ENCODE measurements around the gene KRT10. TPM values are rescaled to one million over a fixed set of nuclear protein-coding genes. Genes with fewer than 3 reads are reported as not detected.
A peak's percentile ranks its signal among the peaks of the same experiment; 100 is the strongest.
"Not testable (repeated sequence)": the region's sequence is repeated elsewhere in the genome, so short reads cannot be mapped to it uniquely, and the experiment has no call there.

Gene KRT10
- total RNA-seq = 10 to 100 TPM; 48.7 to 50.0 (median 49.7) TPM

DNA sequence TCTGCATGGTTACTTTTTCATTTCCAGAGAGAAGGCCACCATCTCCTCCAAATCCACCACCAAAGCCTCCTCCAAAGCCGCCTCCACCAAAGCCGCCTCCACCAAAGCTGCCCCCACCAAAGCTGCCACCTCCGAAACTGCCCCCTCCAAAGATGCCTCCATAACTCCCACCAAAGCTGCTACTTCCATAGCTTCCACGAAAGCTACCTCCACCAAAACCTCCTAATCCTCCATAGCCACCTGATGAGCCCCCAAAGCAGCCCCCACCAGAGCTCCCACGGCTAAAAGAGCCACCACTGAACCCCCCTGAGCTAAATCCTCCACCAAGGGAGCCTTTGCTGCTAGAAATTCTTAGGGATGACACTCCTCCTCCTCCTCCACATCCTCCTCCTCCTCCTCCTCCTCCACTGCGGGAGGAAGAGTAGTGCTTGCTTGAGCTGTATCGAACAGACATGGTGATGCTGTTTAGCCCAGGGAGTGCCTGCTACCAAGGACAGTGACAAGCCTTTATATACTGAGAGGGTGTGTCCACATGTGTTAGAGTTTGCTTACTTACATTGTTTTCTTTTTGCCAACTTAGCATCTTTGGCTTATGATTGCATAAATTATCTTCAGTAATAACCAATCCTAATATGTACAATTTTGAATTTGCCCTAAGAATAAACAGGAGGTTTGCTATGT, at the start of gene KRT10:
Gene KRT10 (minus strand): TSS at position 483 of the 681 bp plus-strand sequence. CDS start 29 bp downstream, at position 454.
- Mint-ChIP-seq H3K36me3 (ENCODE audit: insufficient read depth) (peaks cover 23% of the 10 kb centered on the region), H3K4me1 (ENCODE audit: low read depth) (peaks cover 23% of the 10 kb centered on the region), H3K4me3 (no peak within 1 kb of the TSS), H3K9me3 (no peaks in the 10 kb centered on the region), H3K27me3 (ENCODE audit: low read depth) (peaks cover 14% of the 10 kb centered on the region)
- ATAC-seq = no peak
- no peak for DNase-seq

GRCh38 chr17:40871316-40871715, 48.9 kb upstream of the KRT10 start:
- Mint-ChIP-seq H3K4me1 (ENCODE audit: low read depth) (no peaks in the 10 kb centered on the region), H3K9me3 (no peaks in the 10 kb centered on the region), H3K27me3 (ENCODE audit: low read depth) (peaks cover 29% of the 10 kb centered on the region), H3K4me3 (no peak overlapping the region), H3K36me3 (ENCODE audit: insufficient read depth) (no peaks in the 10 kb centered on the region)
- no peak for ATAC-seq
- no peak for DNase-seq

DNA sequence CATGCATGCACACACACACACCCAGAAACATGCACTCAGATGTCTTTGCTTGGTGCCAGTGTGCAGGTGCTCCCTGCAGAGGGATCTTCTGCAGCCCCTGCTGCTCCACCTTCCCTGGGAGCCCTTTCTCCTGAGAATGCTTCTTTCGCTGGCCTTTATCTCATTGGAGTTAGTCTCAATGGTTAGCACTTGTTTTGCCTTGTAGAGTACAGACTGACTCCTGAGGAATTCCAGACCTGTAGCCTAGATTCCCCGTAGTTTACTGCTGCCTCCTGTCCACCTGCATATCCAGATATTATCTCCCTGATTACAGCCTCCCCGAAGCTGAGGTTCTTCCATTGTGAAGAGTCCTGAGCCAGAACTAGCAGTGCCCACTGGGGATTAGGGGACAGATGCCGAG, 47.7 kb upstream of the KRT10 start:
- Mint-ChIP-seq H3K4me3 (no peak overlapping the region), H3K9me3 (no peaks in the 10 kb centered on the region), H3K36me3 (ENCODE audit: insufficient read depth) (no peaks in the 10 kb centered on the region), H3K27me3 (ENCODE audit: low read depth) (peaks cover 32% of the 10 kb centered on the region), H3K4me1 (ENCODE audit: low read depth) (no peaks in the 10 kb centered on the region)
- DNase-seq (no peak), ATAC-seq (no peak)

DNA sequence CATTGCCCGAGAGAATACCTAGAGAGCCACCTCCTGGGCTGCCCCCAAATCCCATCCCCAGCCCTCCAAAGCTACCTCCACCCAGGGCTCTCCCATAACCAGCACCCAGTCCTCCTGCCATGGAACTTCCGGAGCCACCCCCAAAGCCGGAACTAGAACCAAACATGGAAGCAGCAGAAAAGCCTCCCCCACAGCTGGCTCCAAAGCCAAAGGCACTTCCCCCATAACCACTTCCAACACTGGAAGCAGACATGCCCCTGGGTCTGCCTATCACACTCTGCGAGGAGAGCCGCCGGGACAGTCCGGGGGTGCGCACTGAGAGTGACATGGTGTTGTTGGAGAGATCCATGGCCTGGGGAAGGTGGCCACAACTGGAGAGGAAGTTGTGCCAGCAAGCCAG, 44.4 kb upstream of the KRT10 start, which contains the start of gene KRT12:
Gene KRT12 (minus strand): TSS at position 386 of the 400 bp plus-strand sequence. CDS start 37 bp downstream, at position 349.
- Mint-ChIP-seq H3K27me3 (ENCODE audit: low read depth) (peaks cover 34% of the 10 kb centered on the region), H3K36me3 (ENCODE audit: insufficient read depth) (no peaks in the 10 kb centered on the region), H3K4me3 (no peak within 1 kb of the TSS), H3K9me3 (no peaks in the 10 kb centered on the region), H3K4me1 (ENCODE audit: low read depth) (no peaks in the 10 kb centered on the region)
- ATAC-seq = no peak
- DNase-seq = no peak

- H3K9me3 Mint-ChIP-seq = no peaks in the 10 kb centered on the region
- no peak for ATAC-seq
- no peak for DNase-seq
- H3K27me3 Mint-ChIP-seq (ENCODE audit: low read depth) = peaks cover 25% of the 10 kb centered on the region
- no peak overlapping the region for H3K4me3 Mint-ChIP-seq
- H3K4me1 Mint-ChIP-seq (ENCODE audit: low read depth) = no peaks in the 10 kb centered on the region
- no peaks in the 10 kb centered on the region for H3K36me3 Mint-ChIP-seq (ENCODE audit: insufficient read depth)
These were observed 42.4 kb upstream of the KRT10 start for GRCh38 chr17:40864661-40865390.

DNA sequence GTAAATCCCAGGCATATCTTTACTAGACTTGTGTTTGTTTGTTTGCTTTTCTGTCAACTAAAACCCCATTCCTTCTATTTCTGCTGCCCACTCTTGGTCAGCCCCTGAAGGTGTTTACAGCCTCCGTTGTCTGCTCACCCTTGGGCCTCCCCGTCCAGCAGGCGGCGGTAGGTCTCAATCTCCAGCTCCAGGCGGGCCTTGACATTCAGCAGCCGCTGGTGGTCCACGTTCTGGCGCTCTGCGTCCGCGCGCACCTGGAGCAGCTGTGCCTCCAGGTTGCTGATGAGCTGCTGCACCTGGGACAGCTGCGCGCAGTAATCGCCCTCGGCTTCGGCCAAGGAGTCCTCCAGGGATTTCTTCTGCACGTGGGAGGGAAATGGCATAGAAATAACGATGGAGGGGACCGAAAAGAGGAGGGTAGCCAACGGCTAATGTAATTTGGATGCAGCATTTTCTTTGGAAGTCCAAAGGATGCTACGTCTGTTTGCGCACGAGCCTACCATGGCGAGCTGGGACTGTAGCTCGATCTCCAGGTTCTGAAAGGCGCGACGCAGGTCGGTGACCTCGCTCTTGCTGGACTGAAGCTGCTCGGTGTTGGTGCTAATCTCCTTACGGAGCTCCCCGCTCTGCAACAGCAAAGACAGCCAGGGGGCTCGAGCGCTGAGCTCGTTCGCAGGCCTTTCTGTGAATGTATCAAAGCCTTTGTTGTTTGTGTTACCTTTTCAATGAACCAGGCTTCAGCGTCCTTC, 40.7 kb upstream of the KRT10 start:
- Mint-ChIP-seq H3K4me1 (ENCODE audit: low read depth) (no peaks in the 10 kb centered on the region), H3K4me3 (no peak overlapping the region), H3K9me3 (no peaks in the 10 kb centered on the region), H3K27me3 (ENCODE audit: low read depth) (peaks cover 21% of the 10 kb centered on the region), H3K36me3 (ENCODE audit: insufficient read depth) (no peaks in the 10 kb centered on the region)
- DNase-seq = no peak
- ATAC-seq = no peak

DNA sequence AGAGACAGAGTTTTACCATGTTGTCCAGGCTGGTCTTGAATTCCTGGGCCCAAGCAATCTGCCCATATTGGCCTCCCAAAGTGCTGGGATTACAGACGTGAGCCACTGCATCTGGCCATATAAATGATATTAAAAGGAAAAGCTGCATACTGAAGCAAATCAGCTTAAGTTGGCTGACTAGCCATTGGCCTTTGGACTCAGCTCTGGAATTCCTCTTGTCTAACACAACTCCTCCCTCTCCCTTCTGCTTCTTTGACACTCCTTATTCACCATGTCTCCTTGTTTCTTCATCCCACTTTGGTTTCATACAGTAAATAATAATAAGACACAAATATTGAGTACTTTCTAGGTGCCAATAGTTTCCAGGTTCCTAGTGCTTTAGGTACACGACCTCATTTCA, 37.1 kb upstream of the KRT10 start:
- DNase-seq (no peak), ATAC-seq (no peak)
- no peaks in the 10 kb centered on the region for H3K36me3 Mint-ChIP-seq (ENCODE audit: insufficient read depth)
- H3K27me3 Mint-ChIP-seq (ENCODE audit: low read depth) = peaks cover 12% of the 10 kb centered on the region
- H3K9me3 Mint-ChIP-seq = no peaks in the 10 kb centered on the region
- peaks cover 2% of the 10 kb centered on the region for H3K4me1 Mint-ChIP-seq (ENCODE audit: low read depth)
- no peak overlapping the region for H3K4me3 Mint-ChIP-seq

DNA sequence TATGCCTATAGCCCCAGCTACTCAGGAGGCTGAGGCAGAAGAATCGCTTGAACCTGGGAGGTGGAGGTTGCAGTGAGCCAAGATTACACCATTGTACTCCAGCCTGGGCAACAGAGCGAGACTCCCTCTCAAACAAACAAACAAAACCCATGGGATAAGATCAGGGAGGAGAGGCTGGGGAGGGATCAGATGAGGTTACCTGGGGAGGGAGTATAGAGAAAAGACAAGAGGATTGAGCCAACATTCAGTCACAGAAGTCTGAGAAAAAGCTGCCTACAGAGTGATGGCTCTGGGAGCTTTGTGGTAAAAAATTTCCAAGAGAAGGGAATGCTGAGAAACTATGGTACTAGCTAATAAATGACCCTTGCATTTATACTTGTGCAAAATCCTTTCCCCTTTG, 36.3 kb upstream of the KRT10 start:
- not testable (repeated sequence) for H3K4me3 Mint-ChIP-seq, H3K9me3 Mint-ChIP-seq

GRCh38 chr17:40857535-40857934, 35.1 kb upstream of the KRT10 start:
- Mint-ChIP-seq H3K4me1 (ENCODE audit: low read depth) (peaks cover 2% of the 10 kb centered on the region), H3K4me3 (no peak overlapping the region), H3K36me3 (ENCODE audit: insufficient read depth) (no peaks in the 10 kb centered on the region), H3K9me3 (no peaks in the 10 kb centered on the region), H3K27me3 (ENCODE audit: low read depth) (peaks cover 8% of the 10 kb centered on the region)
- DNase-seq (no peak), ATAC-seq (no peak)

More for the DNA sequence above, 36.3 kb upstream of the KRT10 start:
- not testable (repeated sequence) for H3K4me1 Mint-ChIP-seq (ENCODE audit: low read depth); DNase-seq; H3K36me3 Mint-ChIP-seq (ENCODE audit: insufficient read depth); ATAC-seq
- peaks cover 12% of the 10 kb centered on the region for H3K27me3 Mint-ChIP-seq (ENCODE audit: low read depth)

GRCh38 chr17:40854175-40854814, 31.9 kb upstream of the KRT10 start:
- H3K27me3 Mint-ChIP-seq (ENCODE audit: low read depth) = peaks cover 18% of the 10 kb centered on the region
- H3K9me3 Mint-ChIP-seq = no peaks in the 10 kb centered on the region
- H3K4me1 Mint-ChIP-seq (ENCODE audit: low read depth) = peaks cover 2% of the 10 kb centered on the region
- no peaks in the 10 kb centered on the region for H3K36me3 Mint-ChIP-seq (ENCODE audit: insufficient read depth)
- no peak for DNase-seq
- H3K4me3 Mint-ChIP-seq = no peak overlapping the region
- ATAC-seq = peak in 1 of 2 donors; percentile 65

- DNase-seq (no peak), ATAC-seq (no peak)
These were observed 29.9 kb upstream of the KRT10 start for GRCh38 chr17:40852364-40852763.

DNA sequence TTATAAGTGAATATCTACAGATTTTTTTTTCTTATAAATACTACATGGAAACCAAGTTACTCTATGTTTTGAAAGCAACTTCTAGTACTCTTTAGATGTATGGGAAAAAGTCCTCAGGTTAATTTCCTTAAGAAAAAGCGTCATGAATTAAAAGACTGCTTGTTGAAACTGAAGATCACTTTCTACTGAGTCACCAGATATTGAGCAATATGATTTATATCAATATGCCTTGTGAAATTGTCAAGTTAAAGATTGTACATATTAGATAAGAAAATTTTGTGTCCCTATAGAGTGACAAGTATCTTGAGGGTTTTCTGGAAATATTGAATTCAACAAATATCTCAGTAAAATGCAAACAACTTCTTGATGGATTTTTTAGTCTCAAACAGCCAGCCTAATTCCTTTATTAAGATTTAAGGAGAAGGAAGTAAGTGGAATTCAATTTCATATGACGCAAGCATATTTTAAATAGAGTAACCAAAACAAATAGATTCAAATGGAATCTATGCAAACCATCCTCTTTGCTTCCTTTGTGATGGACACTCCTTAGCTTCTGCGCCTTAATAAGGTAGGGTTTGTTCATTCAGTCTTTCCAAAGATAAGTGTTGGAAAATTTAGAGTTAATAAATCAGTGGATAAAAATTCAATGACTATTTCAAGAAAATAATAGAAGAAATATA, 28.0 kb upstream of the KRT10 start:
- Mint-ChIP-seq H3K9me3 (no peaks in the 10 kb centered on the region), H3K36me3 (ENCODE audit: insufficient read depth) (no peaks in the 10 kb centered on the region), H3K4me3 (no peak overlapping the region), H3K27me3 (ENCODE audit: low read depth) (peaks cover 23% of the 10 kb centered on the region), H3K4me1 (ENCODE audit: low read depth) (no peaks in the 10 kb centered on the region)
- ATAC-seq (no peak), DNase-seq (no peak)

More at GRCh38 chr17:40852364-40852763, 29.9 kb upstream of the KRT10 start:
- Mint-ChIP-seq H3K27me3 (ENCODE audit: low read depth) (peaks cover 19% of the 10 kb centered on the region), H3K4me3 (no peak overlapping the region), H3K4me1 (ENCODE audit: low read depth) (peaks cover 2% of the 10 kb centered on the region), H3K36me3 (ENCODE audit: insufficient read depth) (no peaks in the 10 kb centered on the region), H3K9me3 (no peaks in the 10 kb centered on the region)

DNA sequence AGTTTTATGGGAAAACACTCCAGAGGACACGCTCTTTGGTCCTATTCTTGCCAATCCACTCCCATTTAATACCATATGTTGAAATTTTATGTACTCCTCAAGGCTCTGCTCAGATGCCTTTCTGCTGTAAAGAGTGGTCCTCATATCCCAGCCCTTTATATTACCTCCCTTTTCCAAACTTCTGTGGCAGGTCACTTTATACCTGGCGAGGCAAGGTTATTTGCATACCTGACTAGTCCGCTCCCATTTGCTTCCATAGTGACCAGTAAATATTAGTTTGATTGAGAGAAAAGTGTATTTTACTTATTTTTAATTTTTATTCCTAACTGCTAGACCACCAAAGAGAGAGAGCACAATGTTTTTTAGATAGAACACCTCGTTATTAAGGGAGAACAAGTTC, 27.3 kb upstream of the KRT10 start:
- no peak for DNase-seq
- H3K4me3 Mint-ChIP-seq = no peak overlapping the region
- no peak for ATAC-seq
- H3K4me1 Mint-ChIP-seq (ENCODE audit: low read depth) = no peaks in the 10 kb centered on the region
- H3K9me3 Mint-ChIP-seq = no peaks in the 10 kb centered on the region
- H3K27me3 Mint-ChIP-seq (ENCODE audit: low read depth) = peaks cover 25% of the 10 kb centered on the region
- H3K36me3 Mint-ChIP-seq (ENCODE audit: insufficient read depth) = no peaks in the 10 kb centered on the region
